WTC11 (cell line): ENCODE measurements around the gene BLCAP.

ENCODE experiments used
- CTCF ChIP-seq: fragments of 200-600 bp; IDR thresholded peaks from 2 replicates; pipeline ENCODE4 v1.8.0; 2022; ENCODE audit warnings: antibody characterized with exemption
- KAT7 ChIP-seq: sonication (generic); formaldehyde crosslinking; IDR thresholded peaks from 2 replicates; pipeline ENCODE4 v1.8.1; 2023; ENCODE audit warnings: missing genetic modification reagents, mild to moderate bottlenecking, borderline replicate concordance

GRCh38 chr20:37494301-37494700, 33.4 kb downstream of the BLCAP start:
- TF ChIP-seq CTCF, result no peak
- no peak for TF ChIP-seq KAT7 (CRISPR knock-in tag)
